Measurements from ENCODE around the gene GRIN2A.

DNA sequence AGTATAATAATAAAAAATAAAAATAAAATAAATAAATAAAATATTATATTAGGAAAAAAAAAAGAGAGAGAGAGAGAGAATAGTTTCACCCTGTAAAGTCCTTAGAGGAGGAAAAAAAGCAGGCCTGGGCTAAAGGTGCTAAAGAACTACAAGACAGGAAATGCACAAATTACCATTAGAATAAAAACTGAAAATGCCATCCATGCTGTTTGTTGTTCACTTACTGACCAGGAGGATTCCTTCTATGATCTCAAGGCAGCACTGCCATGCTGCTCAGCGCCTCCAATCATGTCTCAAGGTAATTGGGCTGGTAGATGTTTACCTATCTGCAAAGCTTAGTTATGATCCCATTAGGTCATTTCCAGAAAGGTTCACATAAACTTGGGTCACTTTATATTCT lies 201.2 kb downstream of the GRIN2A start:
- TF ChIP-seq, protein P1, sequence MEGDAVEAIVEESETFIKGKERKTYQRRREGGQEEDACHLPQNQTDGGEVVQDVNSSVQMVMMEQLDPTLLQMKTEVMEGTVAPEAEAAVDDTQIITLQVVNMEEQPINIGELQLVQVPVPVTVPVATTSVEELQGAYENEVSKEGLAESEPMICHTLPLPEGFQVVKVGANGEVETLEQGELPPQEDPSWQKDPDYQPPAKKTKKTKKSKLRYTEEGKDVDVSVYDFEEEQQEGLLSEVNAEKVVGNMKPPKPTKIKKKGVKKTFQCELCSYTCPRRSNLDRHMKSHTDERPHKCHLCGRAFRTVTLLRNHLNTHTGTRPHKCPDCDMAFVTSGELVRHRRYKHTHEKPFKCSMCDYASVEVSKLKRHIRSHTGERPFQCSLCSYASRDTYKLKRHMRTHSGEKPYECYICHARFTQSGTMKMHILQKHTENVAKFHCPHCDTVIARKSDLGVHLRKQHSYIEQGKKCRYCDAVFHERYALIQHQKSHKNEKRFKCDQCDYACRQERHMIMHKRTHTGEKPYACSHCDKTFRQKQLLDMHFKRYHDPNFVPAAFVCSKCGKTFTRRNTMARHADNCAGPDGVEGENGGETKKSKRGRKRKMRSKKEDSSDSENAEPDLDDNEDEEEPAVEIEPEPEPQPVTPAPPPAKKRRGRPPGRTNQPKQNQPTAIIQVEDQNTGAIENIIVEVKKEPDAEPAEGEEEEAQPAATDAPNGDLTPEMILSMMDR (optimal IDR thresholded peaks at IDR 0.05 in 1 of 3, IDR thresholded peaks at IDR 0.05 in 1 of 3, conservative IDR thresholded peaks at IDR 0.05 in 1 of 3; ENCODE audit: extremely low read depth in 1 of 3, insufficient read depth in 2 of 3, low read length in 3 of 3) = no peak
- no peak for TF ChIP-seq EZH2 (IDR thresholded peaks at IDR 0.05; ENCODE audit: low read length)

All from keratinocyte (primary cell).